Ascending aorta (tissue), 2 donors: ENCODE data around the gene SRGN. TPM values are rescaled to one million over a fixed set of nuclear protein-coding genes. Genes with fewer than 3 reads are reported as not detected.

ENCODE experiments used
- DNase-seq, 2 donors: peaks; one replicate each; pipeline ENCODE4 v3.0.0-alpha.2; 2019; ENCODE audit warnings: low spot score in 2 of 2
- H3K27ac ChIP-seq, 2 donors: fragments of 200-600 bp; sonication (generic); one replicate each; pipeline ENCODE4 v1.5.1; 2016 to 2017; ENCODE audit warnings: mild to moderate bottlenecking in 1 of 2
- H3K27me3 ChIP-seq: fragments of 200-600 bp; sonication (generic); one replicate; pipeline ENCODE4 v1.5.1; 2017
- H3K36me3 ChIP-seq, 2 donors: fragments of 200-600 bp; sonication (generic); one replicate each; pipeline ENCODE4 v1.5.1; 2016
- H3K4me1 ChIP-seq, 2 donors: fragments of 200-600 bp; sonication (generic); one replicate each; pipeline ENCODE4 v1.5.1; 2016 to 2017; ENCODE audit warnings: mild to moderate bottlenecking in 1 of 2
- H3K4me3 ChIP-seq, 2 donors: fragments of 200-600 bp; sonication (generic); one replicate each; pipeline ENCODE4 v1.5.1; 2016 to 2017; ENCODE audit warnings: mild to moderate bottlenecking in 1 of 2
- H3K9me3 ChIP-seq, 2 donors: fragments of 200-600 bp; sonication (generic); one replicate each; pipeline ENCODE4 v1.5.1; 2016
- CTCF ChIP-seq, 3 experiments: fragments of 200-600 bp in 2 of 3; fragments of 450-650 bp in 1 of 3; sonication (generic) in 2 of 3; IDR thresholded peaks; one replicate each; pipeline ENCODE4 v1.5.1; 2016 to 2019; ENCODE audit warnings: antibody characterized with exemption in 3 of 3, mild to moderate bottlenecking in 1 of 3, moderate library complexity in 1 of 3
- intact Hi-C: fragments of 100-400 bp; cut with DNase I; formaldehyde crosslinking; loops from one replicate; pipeline ENCODE4 v1.15.1; 2023
- total RNA-seq: library from RNA; depleted of rRNA; stranded (reverse); fragments of >200 nt; gene quantifications from one replicate; pipeline ENCODE4 v1.1.0, GENCODE V29; 2016

Gene SRGN
- total RNA-seq, 1 donor from 2014 or later = 155 TPM

- TF ChIP-seq CTCF (IDR thresholded peaks at IDR 0.05) = no peak
- no peaks in the 10 kb centered on the region for H3K36me3 ChIP-seq
- no peak overlapping the region for H3K4me3 ChIP-seq
- H3K27me3 ChIP-seq = no peaks in the 10 kb centered on the region
- DNase-seq = no peak
- no peak overlapping the region for H3K27ac ChIP-seq
- H3K4me1 ChIP-seq = no peaks in the 10 kb centered on the region
- intact Hi-C loops = no loop called here
- H3K9me3 ChIP-seq = no peaks in the 10 kb centered on the region
Observed at GRCh38 chr10:69078311-69078710, 9.6 kb upstream of the SRGN start.

DNA sequence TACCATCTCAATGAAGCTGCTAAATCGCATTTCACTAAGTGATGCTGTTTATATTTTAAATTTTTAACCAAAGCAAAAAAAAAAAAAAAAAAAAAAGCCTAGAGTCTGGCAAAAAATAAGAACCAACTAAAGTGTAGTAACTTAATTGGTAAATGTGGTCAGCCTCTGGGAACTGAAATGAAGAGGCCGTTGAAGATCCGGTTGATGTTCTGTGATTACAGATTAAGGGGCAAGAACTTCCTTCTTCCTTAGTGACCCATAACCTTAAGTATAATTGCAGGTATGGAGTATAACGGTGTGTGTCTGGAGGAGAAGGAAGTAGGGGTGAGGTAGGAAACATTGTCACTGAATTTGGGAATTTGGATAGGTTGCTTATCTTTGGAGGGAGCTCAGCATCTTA, 7.7 kb upstream of the SRGN start:
- TF ChIP-seq CTCF (IDR thresholded peaks at IDR 0.05) = no peak
- intact Hi-C loops = no loop called here
- H3K27ac ChIP-seq = no peak overlapping the region

GRCh38 chr10:69086001-69086509, 1.8 kb upstream of the SRGN start:
- intact Hi-C loops = no loop called here
- H3K4me3 ChIP-seq = peak overlapping the region in 1 of 2 donors; percentile 65
- TF ChIP-seq CTCF (IDR thresholded peaks at IDR 0.05) = no peak

More for the DNA sequence above, 7.7 kb upstream of the SRGN start:
- H3K4me3 ChIP-seq = no peak overlapping the region
- no peaks in the 10 kb centered on the region for H3K27me3 ChIP-seq
- H3K9me3 ChIP-seq = no peaks in the 10 kb centered on the region
- no peaks in the 10 kb centered on the region for H3K4me1 ChIP-seq
- no peak for DNase-seq
- no peaks in the 10 kb centered on the region for H3K36me3 ChIP-seq

GRCh38 chr10:69088471-69088769, 517 bp downstream of the SRGN start:
- Histone ChIP-seq H3K36me3 (no peaks in the 10 kb centered on the region), H3K4me1 (peaks cover 7% of the 10 kb centered on the region in 2 donors), H3K9me3 (no peaks in the 10 kb centered on the region), H3K4me3 (peak overlapping the region; percentile 46 to 65), H3K27ac (peak overlapping the region; percentile 82 to 83), H3K27me3 (no peaks in the 10 kb centered on the region)
- no peak for DNase-seq
- TF ChIP-seq CTCF (IDR thresholded peaks at IDR 0.05) = no peak
- intact Hi-C loops = loop anchor here (1.0 to 2.0 kb wide), 2 partner anchors 27 to 34 kb away; no protein-coding TSS in a partner anchor

More at GRCh38 chr10:69086001-69086509, 1.8 kb upstream of the SRGN start:
- H3K27me3 ChIP-seq = no peaks in the 10 kb centered on the region
- no peak for DNase-seq
- H3K27ac ChIP-seq = peak overlapping the region; percentile 25 to 82
- H3K9me3 ChIP-seq = no peaks in the 10 kb centered on the region
- peaks cover 5 to 7% of the 10 kb centered on the region in 2 donors for H3K4me1 ChIP-seq
- no peaks in the 10 kb centered on the region for H3K36me3 ChIP-seq

DNA sequence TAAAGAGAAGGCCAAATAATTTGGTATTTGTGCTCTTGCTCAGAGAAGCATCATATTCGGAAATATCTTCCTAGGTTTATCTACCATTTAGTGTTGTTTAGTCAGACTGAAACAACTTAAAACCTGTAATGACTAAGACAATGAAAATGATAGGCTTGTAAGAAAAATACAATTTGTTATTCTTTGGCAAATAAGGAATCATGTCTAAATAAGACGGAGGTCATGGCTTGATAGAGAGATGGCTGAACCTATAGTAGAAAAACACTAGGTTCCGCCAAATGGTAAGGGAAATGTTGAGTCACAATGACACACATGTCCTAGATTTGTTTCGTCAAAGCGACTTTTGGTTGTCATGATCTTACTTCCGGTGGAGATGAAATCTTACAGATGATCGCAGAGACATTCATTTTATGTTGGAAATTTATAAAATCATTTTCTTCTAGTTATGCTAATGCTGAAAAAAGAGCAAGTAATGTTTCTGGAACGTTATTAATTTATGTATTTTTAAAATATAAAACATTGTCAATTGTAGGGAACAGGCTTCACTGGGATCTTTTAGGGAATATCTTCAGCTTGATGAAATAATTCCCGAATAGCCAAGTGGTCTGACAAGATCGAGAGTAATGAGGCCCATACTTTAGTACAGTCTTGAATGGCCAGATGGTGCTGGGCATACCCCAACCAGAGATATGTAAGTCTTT, 1.0 kb downstream of the SRGN start:
- Histone ChIP-seq H3K36me3 (no peaks in the 10 kb centered on the region), H3K27ac (peak overlapping the region; percentile 82 to 83), H3K4me3 (peak overlapping the region; percentile 46 to 65), H3K4me1 (peaks cover 7% of the 10 kb centered on the region in 2 donors), H3K27me3 (no peaks in the 10 kb centered on the region), H3K9me3 (no peaks in the 10 kb centered on the region)
- no peak for DNase-seq
- intact Hi-C loops = loop anchor here (1.0 to 2.0 kb wide), 2 partner anchors 28 to 34 kb away; no protein-coding TSS in a partner anchor
- TF ChIP-seq CTCF (IDR thresholded peaks at IDR 0.05) = no peak
